Stimulated activated CD4-positive, alpha-beta T cell treated with anti-CD3 and anti-CD28 coated beads, Interleukin-1b, Interleukin-23, amount 100 ng/mL, for 24 hours (primary cell): ENCODE measurements around the gene FLT4.

Experiments used
- DNase-seq, 4 experiments: peaks; one replicate each; pipeline ENCODE4 v3.0.0-alpha.2; 2020; ENCODE audit warnings: low read depth in 4 of 4, low spot score in 1 of 4

The FLT4 gene

GRCh38 chr5:180643191-180643851 lies 6.1 kb downstream of the FLT4 start:
- DNase-seq, result no peak

GRCh38 chr5:180642779-180643178 lies 6.6 kb downstream of the FLT4 start:
- no peak for DNase-seq

GRCh38 chr5:180642181-180642775 lies 7.1 kb downstream of the FLT4 start:
- no peak for DNase-seq

- no peak for DNase-seq
Measured at GRCh38 chr5:180641566-180641900, 7.9 kb downstream of the FLT4 start.

DNA sequence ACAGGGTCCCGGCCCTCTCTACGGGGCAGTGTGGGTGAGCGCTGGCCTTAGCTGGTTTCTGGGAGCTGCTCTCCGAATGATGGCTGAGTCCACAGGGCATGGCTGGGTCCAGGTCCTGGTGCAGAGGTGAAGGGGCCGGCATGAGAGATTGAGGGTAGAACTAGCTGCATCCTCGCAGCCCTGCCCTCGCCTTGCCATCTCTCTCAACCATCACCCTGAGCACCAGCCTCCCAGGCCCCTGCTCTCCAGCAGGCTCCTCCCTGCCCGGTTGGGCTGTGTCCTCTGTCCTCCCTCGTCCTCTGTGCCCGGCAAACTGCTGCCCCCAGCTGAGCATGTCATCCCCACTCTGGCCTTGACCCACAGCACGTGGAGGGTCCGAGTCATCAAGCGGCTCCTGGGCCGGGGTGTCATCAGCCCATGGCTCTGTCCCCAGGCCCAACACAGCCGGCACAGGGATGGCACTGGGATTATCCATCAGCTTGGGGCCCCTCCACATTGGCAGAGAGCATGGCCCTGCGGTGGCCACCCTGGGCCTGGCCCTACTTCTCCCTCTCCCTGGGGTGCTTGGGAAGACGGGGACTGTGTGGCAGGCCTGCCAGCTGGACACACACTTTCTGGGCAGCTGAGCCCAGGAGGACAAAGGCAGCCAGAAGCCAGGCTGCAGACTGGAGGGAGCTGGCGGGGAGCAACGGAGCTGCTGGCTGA lies 8.4 kb downstream of the FLT4 start:
- DNase-seq, result no peak

GRCh38 chr5:180640611-180640860 lies 8.9 kb downstream of the FLT4 start:
- no peak for DNase-seq

- no peak for DNase-seq
Measured at GRCh38 chr5:180639741-180640610, 9.4 kb downstream of the FLT4 start.

GRCh38 chr5:180639287-180639686 lies 10.1 kb downstream of the FLT4 start:
- DNase-seq, result no peak

DNA sequence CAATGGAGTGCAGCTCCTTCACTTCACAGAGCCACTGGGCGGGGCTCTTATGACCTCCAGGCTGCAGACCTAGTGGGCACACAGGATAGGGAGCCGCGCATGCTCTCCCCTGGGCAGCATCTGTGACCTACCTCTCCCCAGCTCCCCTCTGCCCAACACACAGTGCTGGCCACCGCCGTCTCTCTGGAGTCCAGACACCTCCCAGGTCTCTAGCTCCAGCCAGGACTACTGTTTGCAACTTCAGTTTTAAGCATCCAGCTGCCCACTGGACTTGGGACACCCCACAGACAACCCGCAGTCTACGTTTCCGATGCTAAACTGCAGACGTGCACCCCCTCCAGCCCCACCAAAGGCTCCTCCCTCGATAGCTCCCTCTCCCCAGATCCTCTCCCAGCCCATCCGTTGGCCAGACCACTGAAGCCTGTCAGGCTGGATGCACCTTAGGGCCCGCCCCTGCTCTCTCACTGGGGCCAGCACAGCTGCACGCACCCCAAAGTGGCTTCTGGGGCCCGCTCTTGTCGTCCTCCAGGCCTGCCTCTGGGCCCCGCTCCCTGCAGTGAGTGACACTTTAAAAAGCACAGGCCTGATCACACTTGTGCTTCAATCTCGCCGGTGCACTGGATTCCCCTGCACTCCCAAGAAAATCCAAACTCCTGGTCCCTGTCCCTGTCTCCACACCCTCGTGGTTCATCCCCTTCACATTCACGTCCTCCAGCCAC lies 11.3 kb downstream of the FLT4 start:
- DNase-seq, result no peak

DNA sequence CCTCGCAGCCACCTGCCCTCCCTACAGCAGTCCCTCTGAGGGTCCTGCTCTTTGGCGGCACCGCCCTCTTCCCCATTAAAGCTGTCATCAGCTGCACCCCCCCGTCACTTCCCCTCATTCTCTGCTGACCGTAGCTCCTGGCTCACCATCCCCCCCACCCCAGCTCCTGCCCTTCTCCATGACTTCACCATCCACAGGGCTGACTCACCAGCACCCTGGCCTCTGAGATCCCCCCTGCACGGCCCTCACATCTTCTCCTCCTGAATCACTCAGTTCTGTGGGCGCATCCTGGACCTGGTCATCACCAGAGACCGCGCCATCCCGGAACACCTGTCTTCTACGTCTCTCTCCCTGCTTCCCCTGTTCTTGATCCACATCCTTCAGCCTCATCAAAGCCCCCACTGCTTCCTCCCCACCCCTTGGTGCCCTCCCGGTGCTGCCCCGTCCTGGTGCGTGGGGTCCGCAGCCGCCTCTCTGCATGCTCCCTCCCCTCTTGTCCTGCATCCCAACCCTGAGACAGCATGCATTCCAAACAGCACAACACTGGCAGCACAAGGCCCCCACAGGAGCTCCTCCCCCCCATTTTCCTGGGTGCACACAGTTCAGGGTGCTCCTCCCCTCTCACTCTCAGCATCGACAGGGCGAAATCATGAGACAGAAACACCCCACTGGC lies 12.9 kb downstream of the FLT4 start:
- DNase-seq, result no peak

DNA sequence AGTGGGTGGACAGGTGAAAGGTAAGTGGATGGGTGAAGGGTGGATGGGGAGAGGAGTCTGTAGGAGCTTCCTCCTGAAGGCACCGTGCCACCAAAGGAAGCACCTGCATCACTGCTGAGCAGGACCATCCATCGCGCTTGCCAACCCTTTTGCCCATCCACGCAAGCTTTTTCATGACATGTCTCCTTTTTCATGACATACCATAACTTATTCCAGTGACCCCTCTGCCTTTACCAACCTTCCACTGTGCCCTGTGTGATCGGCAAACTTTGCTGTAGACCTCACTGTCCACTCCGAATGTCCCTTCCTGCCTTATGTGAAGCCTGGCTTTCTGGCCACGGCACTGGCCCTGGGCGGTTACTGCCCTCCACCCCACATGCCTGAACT lies 13.4 kb downstream of the FLT4 start:
- DNase-seq, result no peak

- no peak for DNase-seq
Measured at GRCh38 chr5:180633283-180634177, 15.9 kb downstream of the FLT4 start.

DNA sequence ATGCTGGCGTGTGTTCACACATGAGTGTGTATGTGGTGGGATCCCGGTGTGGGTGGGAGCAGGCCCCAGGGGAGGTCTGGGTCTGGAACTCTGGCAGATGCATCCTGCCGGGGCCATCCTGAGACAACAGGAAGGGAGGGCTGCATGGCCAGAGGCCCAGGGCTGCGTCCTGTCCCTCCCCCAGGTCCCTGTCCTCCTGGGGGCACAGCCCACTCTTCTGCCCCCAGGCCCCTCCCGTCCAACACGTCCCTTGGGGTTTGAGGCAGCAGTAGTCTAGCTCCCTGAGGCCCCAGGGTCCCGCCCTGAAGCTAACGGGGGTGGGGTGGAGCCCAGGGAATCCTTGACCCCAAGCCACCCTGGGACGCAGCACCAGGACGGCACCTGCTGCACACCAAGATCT lies 16.6 kb downstream of the FLT4 start:
- no peak for DNase-seq

- no peak for DNase-seq
Measured at GRCh38 chr5:180631549-180632383, 17.6 kb downstream of the FLT4 start.

GRCh38 chr5:180630426-180630825 lies 19.0 kb downstream of the FLT4 start:
- DNase-seq, result no peak

- DNase-seq, result no peak
Measured at GRCh38 chr5:180629831-180630382, 19.5 kb downstream of the FLT4 start.

GRCh38 chr5:180628827-180629750 lies 20.3 kb downstream of the FLT4 start:
- DNase-seq, result no peak

- no peak for DNase-seq
Measured at GRCh38 chr5:180628211-180628610, 21.2 kb downstream of the FLT4 start.
